ENCODE results near the gene BDH1. TPM values are rescaled to one million over a fixed set of nuclear protein-coding genes. Genes with fewer than 3 reads are reported as not detected.
A peak's percentile ranks its signal among the peaks of the same experiment; 100 is the strongest.

BDH1 gene
- total and polyA plus RNA-seq, 12 donors = 5.7 to 31.1 (median 11.5) TPM

DNA sequence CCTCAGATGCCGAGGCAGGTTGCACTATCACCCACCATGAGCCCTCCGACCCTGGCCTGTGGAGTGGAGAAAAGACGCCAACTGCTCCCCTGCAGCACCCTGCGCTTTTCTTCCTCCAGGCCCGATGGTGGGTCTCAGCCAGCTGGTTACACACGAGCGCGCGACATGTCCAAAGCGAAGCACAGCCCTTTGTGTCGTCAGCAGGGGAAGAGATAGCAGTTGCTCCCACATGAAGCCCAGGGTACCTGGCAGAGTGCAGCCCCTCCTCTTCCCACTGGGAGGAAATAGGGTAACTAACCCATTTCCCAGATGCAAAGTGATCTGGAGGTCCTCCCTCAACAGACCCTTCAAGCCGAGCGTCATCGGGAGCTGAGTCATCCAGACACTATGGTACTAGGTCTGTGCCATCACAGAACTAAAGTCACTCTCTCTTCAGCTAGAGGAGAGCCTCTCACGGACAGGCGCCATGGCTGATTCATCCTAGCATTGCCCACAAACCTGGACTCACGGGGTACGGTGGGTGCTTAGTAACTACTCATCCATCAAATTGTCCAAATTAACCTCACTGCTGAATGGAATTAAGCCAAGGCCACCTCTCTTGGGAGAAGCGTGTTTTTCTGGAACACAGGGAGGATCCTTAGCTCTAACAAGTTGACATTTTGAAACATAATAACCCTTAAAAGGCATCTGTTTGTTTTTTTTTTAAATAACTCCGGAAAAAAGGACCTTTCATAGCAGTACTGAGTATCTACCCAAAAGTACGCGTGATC lies 45.2 kb upstream of the BDH1 start:
- H3K27ac ChIP-seq = peak overlapping the region in 2 of 5 donors; percentile 43 to 60
- H3K4me3 ChIP-seq = no peak overlapping the region
- no peaks in the 10 kb centered on the region for H3K27me3 ChIP-seq
- peaks cover 3 to 7% of the 10 kb centered on the region in 2 donors for H3K4me1 ChIP-seq (replicated peaks in 1 of 2)
- TF ChIP-seq POLR2A (IDR thresholded peaks at IDR 0.05) = no peak
- TF ChIP-seq, protein P1, sequence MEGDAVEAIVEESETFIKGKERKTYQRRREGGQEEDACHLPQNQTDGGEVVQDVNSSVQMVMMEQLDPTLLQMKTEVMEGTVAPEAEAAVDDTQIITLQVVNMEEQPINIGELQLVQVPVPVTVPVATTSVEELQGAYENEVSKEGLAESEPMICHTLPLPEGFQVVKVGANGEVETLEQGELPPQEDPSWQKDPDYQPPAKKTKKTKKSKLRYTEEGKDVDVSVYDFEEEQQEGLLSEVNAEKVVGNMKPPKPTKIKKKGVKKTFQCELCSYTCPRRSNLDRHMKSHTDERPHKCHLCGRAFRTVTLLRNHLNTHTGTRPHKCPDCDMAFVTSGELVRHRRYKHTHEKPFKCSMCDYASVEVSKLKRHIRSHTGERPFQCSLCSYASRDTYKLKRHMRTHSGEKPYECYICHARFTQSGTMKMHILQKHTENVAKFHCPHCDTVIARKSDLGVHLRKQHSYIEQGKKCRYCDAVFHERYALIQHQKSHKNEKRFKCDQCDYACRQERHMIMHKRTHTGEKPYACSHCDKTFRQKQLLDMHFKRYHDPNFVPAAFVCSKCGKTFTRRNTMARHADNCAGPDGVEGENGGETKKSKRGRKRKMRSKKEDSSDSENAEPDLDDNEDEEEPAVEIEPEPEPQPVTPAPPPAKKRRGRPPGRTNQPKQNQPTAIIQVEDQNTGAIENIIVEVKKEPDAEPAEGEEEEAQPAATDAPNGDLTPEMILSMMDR (IDR thresholded peaks at IDR 0.05) = no peak
- DNase-seq = peak; percentile 24 to 70 (median 57)
- no peaks in the 10 kb centered on the region for H3K9me3 ChIP-seq (replicated peaks in 1 of 3)
- H3K36me3 ChIP-seq (replicated peaks in 1 of 2) = no peaks in the 10 kb centered on the region
- intact Hi-C loops (cut with DNase I) = no loop called here
- 58 to 67% (median 64%) methylated on average over 14 to 22 of the region's 22 CpGs for WGBS, 4 donors

DNA sequence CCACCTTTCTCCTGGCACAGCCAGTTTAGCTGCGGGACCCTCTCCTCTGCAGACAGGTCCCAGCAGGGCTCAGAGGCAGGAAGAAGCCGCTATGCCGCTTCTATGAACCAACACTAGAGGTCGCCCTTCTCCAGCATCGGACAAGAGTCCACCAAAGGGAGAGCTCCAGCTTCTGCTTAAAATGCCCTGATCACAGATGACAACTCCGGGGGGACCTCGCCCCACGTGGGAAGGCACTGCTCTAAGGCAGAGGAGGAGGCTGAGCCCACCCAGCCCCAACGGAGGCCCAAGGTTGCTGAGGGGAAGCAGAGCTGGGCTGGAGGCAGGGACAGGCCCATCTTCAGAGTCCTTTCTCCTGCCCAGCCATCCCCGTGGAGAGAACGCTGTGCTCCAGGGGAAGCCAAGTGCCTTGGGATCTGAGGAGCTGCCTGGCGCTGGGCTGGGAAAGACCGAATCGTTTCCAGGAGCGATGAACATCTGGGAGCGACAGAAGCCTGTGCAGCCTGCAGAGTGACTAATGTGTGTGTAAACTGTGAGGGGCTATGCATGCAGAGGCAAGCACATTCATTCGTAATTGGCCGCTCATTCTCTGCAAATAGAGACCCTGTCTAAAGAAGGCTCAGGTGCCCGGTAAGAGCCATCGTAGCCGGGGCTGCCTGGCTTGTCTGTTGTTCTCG lies 43.5 kb upstream of the BDH1 start:
- 23 to 40% (median 28%) methylated on average over 17 to 22 of the region's 22 CpGs for WGBS, 4 donors
- TF ChIP-seq, protein P1 (IDR thresholded peaks at IDR 0.05) = peak; percentile 81 to 92 (median 84)
- no peak for TF ChIP-seq POLR2A (IDR thresholded peaks at IDR 0.05)
- intact Hi-C loops (cut with DNase I) = loop anchor here in 1 of 2 donors (5.0 kb wide), 1 partner anchor 68 kb away; no protein-coding TSS in a partner anchor
- H3K27ac ChIP-seq = no peak overlapping the region
- DNase-seq = peak; percentile 74 to 90 (median 80)
- no peaks in the 10 kb centered on the region for H3K36me3 ChIP-seq (replicated peaks in 1 of 2)
- H3K27me3 ChIP-seq = no peaks in the 10 kb centered on the region
- H3K4me1 ChIP-seq (replicated peaks in 1 of 2) = peaks cover 3 to 7% of the 10 kb centered on the region in 2 donors
- H3K4me3 ChIP-seq = no peak overlapping the region
- no peaks in the 10 kb centered on the region for H3K9me3 ChIP-seq (replicated peaks in 1 of 3)

DNA sequence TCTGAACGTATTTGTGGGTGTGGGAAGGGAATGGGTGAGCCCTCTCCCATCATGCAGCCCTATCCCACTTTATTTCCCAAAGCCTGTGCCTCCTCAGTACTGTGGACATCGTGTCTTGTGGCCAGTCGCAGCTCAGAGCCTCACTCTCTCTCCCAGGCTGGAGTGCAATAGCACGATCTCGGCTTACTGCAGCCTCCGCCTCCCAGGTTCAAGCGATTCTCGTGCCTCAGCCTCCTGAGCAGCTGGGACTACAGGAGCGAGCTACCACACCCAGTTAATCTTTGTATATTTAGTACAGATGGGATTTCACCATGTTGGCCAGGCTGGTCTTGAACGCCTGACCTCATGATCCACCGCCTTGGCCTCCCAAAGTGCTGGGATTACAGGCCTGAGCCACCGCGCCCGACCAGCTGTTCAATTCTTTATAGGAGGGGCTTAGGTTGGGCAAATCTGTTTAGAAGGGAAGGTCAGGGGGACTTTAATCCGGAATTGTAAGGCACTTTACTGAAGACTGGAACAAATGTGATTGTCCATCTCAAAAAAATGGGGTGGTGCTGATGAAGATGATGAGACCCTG lies 42.7 kb upstream of the BDH1 start:
- WGBS, 4 donors = 62 to 66% (median 64%) methylated on average over 11 to 15 of the region's 15 CpGs
- H3K4me3 ChIP-seq = no peak overlapping the region
- no peaks in the 10 kb centered on the region for H3K27me3 ChIP-seq
- intact Hi-C loops (cut with DNase I) = loop anchor here in 1 of 2 donors (5.0 kb wide), 1 partner anchor 69 kb away; no protein-coding TSS in a partner anchor
- TF ChIP-seq POLR2A (IDR thresholded peaks at IDR 0.05) = no peak
- TF ChIP-seq, protein P1 (IDR thresholded peaks at IDR 0.05) = no peak
- DNase-seq = no peak
- H3K36me3 ChIP-seq (replicated peaks in 1 of 2) = no peaks in the 10 kb centered on the region
- no peak overlapping the region for H3K27ac ChIP-seq
- no peaks in the 10 kb centered on the region for H3K9me3 ChIP-seq (replicated peaks in 1 of 3)
- H3K4me1 ChIP-seq (replicated peaks in 1 of 2) = peaks cover 3 to 7% of the 10 kb centered on the region in 2 donors

DNA sequence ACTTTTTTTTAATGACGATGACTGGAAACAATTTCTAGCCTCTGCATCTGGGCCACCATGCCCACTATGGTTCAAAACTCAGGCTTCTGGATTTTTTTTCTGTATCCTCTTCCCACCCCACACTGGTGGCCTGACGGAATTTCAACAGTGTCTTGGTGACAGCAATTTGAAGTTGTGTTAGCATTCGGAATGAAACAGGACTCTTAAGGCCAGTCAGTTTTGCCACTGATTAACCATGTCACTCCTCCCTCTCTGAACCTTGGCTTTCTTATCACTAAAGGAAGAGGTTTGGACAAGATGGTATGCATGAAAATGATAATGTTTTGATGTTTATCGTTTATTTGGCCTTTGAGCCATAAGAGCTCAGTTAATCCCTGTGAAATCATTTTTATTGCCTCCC lies 41.6 kb upstream of the BDH1 start:
- Histone ChIP-seq H3K27me3 (no peaks in the 10 kb centered on the region), H3K9me3 (replicated peaks in 1 of 3) (no peaks in the 10 kb centered on the region), H3K4me1 (replicated peaks in 1 of 2) (peaks cover 3 to 7% of the 10 kb centered on the region in 2 donors), H3K4me3 (no peak overlapping the region), H3K27ac (no peak overlapping the region), H3K36me3 (replicated peaks in 1 of 2) (no peaks in the 10 kb centered on the region)
- intact Hi-C loops (cut with DNase I) = loop anchor here in 1 of 2 donors (5.0 kb wide), 1 partner anchor 70 kb away; no protein-coding TSS in a partner anchor
- 48 to 62% (median 56%) methylated on average over 4 of the region's 4 CpGs for WGBS, 4 donors
- no peak for TF ChIP-seq POLR2A (IDR thresholded peaks at IDR 0.05)
- TF ChIP-seq, protein P1 (IDR thresholded peaks at IDR 0.05) = no peak
- DNase-seq = no peak
